GM21717 (cell line): ENCODE results near the gene NECTIN4.

Source experiments
- ATAC-seq: cut with Tn5 transposase; IDR thresholded peaks from one replicate; pipeline ENCODE4 v1.9.1; 2021; ENCODE audit warnings: mild to moderate bottlenecking, moderate library complexity; ENCODE audit not compliant: unreplicated experiment

Gene NECTIN4

GRCh38 chr1:161061419-161061818 is 27.9 kb downstream of the NECTIN4 start:
- ATAC-seq, result no peak

GRCh38 chr1:161059293-161059692 is 30.1 kb downstream of the NECTIN4 start:
- no peak for ATAC-seq

- ATAC-seq, result no peak
Measured at GRCh38 chr1:161054805-161055204, 34.6 kb downstream of the NECTIN4 start.

GRCh38 chr1:161054232-161054631 is 35.1 kb downstream of the NECTIN4 start:
- no peak for ATAC-seq

- no peak for ATAC-seq
Measured at GRCh38 chr1:161052899-161053298, 36.5 kb downstream of the NECTIN4 start.

- ATAC-seq, result no peak
Measured at GRCh38 chr1:161051219-161051618, 38.1 kb downstream of the NECTIN4 start.

GRCh38 chr1:161048949-161049722 is 40.2 kb downstream of the NECTIN4 start:
- ATAC-seq, result no peak

- ATAC-seq, result no peak
Measured at GRCh38 chr1:161047436-161048420, 41.6 kb downstream of the NECTIN4 start.

GRCh38 chr1:161046605-161047228 is 42.6 kb downstream of the NECTIN4 start:
- ATAC-seq, result peak; percentile 33

- ATAC-seq, result peak; percentile 56
Measured at GRCh38 chr1:161045736-161046604, 43.4 kb downstream of the NECTIN4 start, which contains the start of gene USF1. Gene USF1, minus strand, starts transcription at chr1:161045977. Its CDS starts 2,702 bp downstream, at chr1:161043275.

- ATAC-seq, result peak; percentile 30
Measured at GRCh38 chr1:161044908-161045735, 44.2 kb downstream of the NECTIN4 start.

- ATAC-seq, result no peak
Measured at GRCh38 chr1:161044535-161044907, 44.8 kb downstream of the NECTIN4 start.

GRCh38 chr1:161039546-161039945 is 49.8 kb downstream of the NECTIN4 start:
- no peak for ATAC-seq

GRCh38 chr1:161039154-161039545 is 50.2 kb downstream of the NECTIN4 start:
- ATAC-seq, result no peak

GRCh38 chr1:161038523-161039153 is 50.7 kb downstream of the NECTIN4 start, which contains the start of gene TSTD1:
Gene TSTD1, minus strand, starts transcription at chr1:161038964. Its CDS starts 75 bp downstream, at chr1:161038889.
- peak; percentile 75 for ATAC-seq

GRCh38 chr1:161037661-161038522 is 51.5 kb downstream of the NECTIN4 start:
- no peak for ATAC-seq

- no peak for ATAC-seq
Measured at GRCh38 chr1:161033751-161034150, 55.6 kb downstream of the NECTIN4 start.

GRCh38 chr1:161032409-161032808 is 56.9 kb downstream of the NECTIN4 start:
- ATAC-seq, result no peak
